H1 (cell line): ENCODE measurements around the gene EVA1B. TPM values are rescaled to one million over a fixed set of nuclear protein-coding genes. Genes with fewer than 3 reads are reported as not detected.
A peak's percentile ranks its signal among the peaks of the same experiment; 100 is the strongest.

Experiments used
- CTCF ChIA-PET: fragments of 300-600 bp; sonication (Branson Sonifier 250); formaldehyde crosslinking; loops from one replicate; lab custom pipeline; 2021; ENCODE audit not compliant: partially characterized antibody; lab: Charles Lee
- POLR2A ChIA-PET: fragments of 300-600 bp; sonication (Branson Sonifier 250); formaldehyde crosslinking; loops from one replicate; lab custom pipeline; 2021; ENCODE audit warnings: inconsistent platforms; ENCODE audit not compliant: partially characterized antibody; lab: Charles Lee
- DNase-seq, 2 experiments: peaks; one replicate each; pipeline versions ENCODE4 v3.0.0 to v3.0.0-alpha.2; 2010 to 2022; ENCODE audit warnings: low spot score in 2 of 2, low read depth in 1 of 2, mixed read lengths in 1 of 2
- FAIRE-seq: peaks from 2 replicates; lab custom pipeline; 2011; peaks lifted over from hg19 to GRCh38; lab: Jason Lieb, UNC
- H2AFZ ChIP-seq: 2 replicates; pipeline ENCODE4 v1.8.1; 2012; ENCODE audit warnings: low read length, inconsistent platforms
- H2AK5ac ChIP-seq: 2 replicates; pipeline ENCODE4 v1.6.1; 2013; ENCODE audit warnings: low read depth, low read length
- H2BK120ac ChIP-seq: replicated peaks from 2 replicates; pipeline ENCODE3; 2013; ENCODE audit warnings: low read depth, low read length, inconsistent platforms
- H2BK12ac ChIP-seq: 2 replicates; pipeline ENCODE4 v1.6.1; 2013; ENCODE audit warnings: low read depth, low read length
- H2BK15ac ChIP-seq: 2 replicates; pipeline ENCODE4 v1.6.1; 2013; ENCODE audit warnings: low read length
- H2BK20ac ChIP-seq: 2 replicates; pipeline ENCODE4 v1.6.1; 2013; ENCODE audit warnings: low read length
- H2BK5ac ChIP-seq: 2 replicates; pipeline ENCODE4 v1.6.1; 2013; ENCODE audit warnings: low read depth, low read length
- H3K14ac ChIP-seq: 2 replicates; pipeline ENCODE4 v1.6.1; 2013; ENCODE audit warnings: inconsistent platforms; ENCODE audit not compliant: insufficient read length
- H3K18ac ChIP-seq: 2 replicates; pipeline ENCODE4 v1.6.1; 2013; ENCODE audit warnings: low read length; ENCODE audit errors: extremely low read depth
- H3K23ac ChIP-seq: 2 replicates; pipeline ENCODE4 v1.6.1; 2013; ENCODE audit warnings: inconsistent platforms; ENCODE audit not compliant: insufficient read length
- H3K23me2 ChIP-seq: 2 replicates; pipeline ENCODE4 v1.6.1; 2013; ENCODE audit warnings: low read depth, low read length
- H3K27ac ChIP-seq: 2 replicates; pipeline ENCODE4 v1.6.1; 2011; ENCODE audit warnings: low read depth, low read length, inconsistent platforms
- H3K27me3 ChIP-seq, 4 experiments: replicated peaks in 1 of 4; 1 replicate in 1 of 4; 2 replicates in 3 of 4; pipeline versions ENCODE4 v1.6.1 to v1.8.1; 2011 to 2013; ENCODE audit warnings: low read length in 3 of 4, mild to moderate bottlenecking in 3 of 4, inconsistent platforms in 2 of 4, mixed read lengths in 2 of 4, moderate library complexity in 1 of 4; ENCODE audit not compliant: control insufficient read depth in 3 of 4, insufficient read depth in 3 of 4; ENCODE audit errors: extremely low read depth in 1 of 4
- H3K36me3 ChIP-seq, 4 experiments: 2 replicates each; pipeline versions ENCODE4 v1.6.1 to v1.8.1; 2011 to 2013; ENCODE audit warnings: mild to moderate bottlenecking in 4 of 4, low read length in 3 of 4, moderate library complexity in 2 of 4, control low read depth in 1 of 4, inconsistent platforms in 1 of 4; ENCODE audit not compliant: insufficient read depth in 4 of 4, control insufficient read depth in 2 of 4
- H3K4ac ChIP-seq: replicated peaks from 2 replicates; pipeline ENCODE3; 2013; ENCODE audit warnings: low read length, low read depth, mixed read lengths, inconsistent platforms; ENCODE audit not compliant: insufficient read length
- H3K4me1 ChIP-seq, 4 experiments: replicated peaks in 1 of 4; 1 replicate in 1 of 4; 2 replicates in 3 of 4; pipeline versions ENCODE4 v1.6.1 to v1.8.1; 2011 to 2013; ENCODE audit warnings: low read length in 3 of 4, inconsistent platforms in 2 of 4, mixed read lengths in 1 of 4; ENCODE audit not compliant: insufficient read depth in 4 of 4, control insufficient read depth in 3 of 4
- H3K4me2 ChIP-seq, 2 experiments: 2 replicates each; pipeline versions ENCODE4 v1.6.1 to v1.8.1; 2011 to 2013; ENCODE audit warnings: low read depth in 2 of 2, low read length in 2 of 2, control low read depth in 1 of 2, inconsistent platforms in 1 of 2, mild to moderate bottlenecking in 1 of 2; ENCODE audit not compliant: insufficient read depth in 1 of 2
- H3K4me3 ChIP-seq, 4 experiments: fragments of 200-600, 300-600 bp in 1 of 4; sonication (generic), shearing (Covaris generic), sonication (Bioruptor Twin) in 1 of 4; 2 replicates each; pipeline versions ENCODE4 v1.5.1 to v1.8.1; 2011 to 2016; ENCODE audit warnings: low read length in 4 of 4, low read depth in 3 of 4, control low read depth in 2 of 4, inconsistent platforms in 2 of 4, mild to moderate bottlenecking in 2 of 4, mixed read lengths in 1 of 4, moderate library complexity in 1 of 4; ENCODE audit not compliant: insufficient read depth in 2 of 4; ENCODE audit errors: extremely low read depth in 1 of 4
- H3K56ac ChIP-seq: replicated peaks from 2 replicates; pipeline ENCODE3; 2013; ENCODE audit warnings: low read depth, mild to moderate bottlenecking, mixed read lengths, low read length, inconsistent platforms; ENCODE audit not compliant: insufficient read length
- H3K79me1 ChIP-seq: 2 replicates; pipeline ENCODE4 v1.6.1; 2013; ENCODE audit warnings: low read depth, low read length, control low read depth
- H3K79me2 ChIP-seq, 2 experiments: 2 replicates each; pipeline versions ENCODE4 v1.6.1 to v1.8.1; 2012 to 2013; ENCODE audit warnings: low read length in 2 of 2, mild to moderate bottlenecking in 2 of 2, inconsistent platforms in 1 of 2; ENCODE audit not compliant: insufficient read depth in 2 of 2, control insufficient read depth in 1 of 2
- H3K9ac ChIP-seq, 4 experiments: replicated peaks in 1 of 4; 1 replicate in 1 of 4; 2 replicates in 3 of 4; pipeline versions ENCODE4 v1.6.1 to v1.8.1; 2011 to 2013; ENCODE audit warnings: low read depth in 3 of 4, low read length in 3 of 4, control low read depth in 2 of 4, mild to moderate bottlenecking in 2 of 4, moderate library complexity in 2 of 4, inconsistent platforms in 1 of 4; ENCODE audit errors: extremely low read depth in 1 of 4
- H3K9me3 ChIP-seq, 2 experiments: 2 replicates each; pipeline versions ENCODE4 v1.6.1 to v1.8.1; 2012 to 2013; ENCODE audit warnings: mild to moderate bottlenecking in 2 of 2, moderate library complexity in 2 of 2, control low read depth in 1 of 2, inconsistent platforms in 1 of 2, low read depth in 1 of 2, low read length in 1 of 2, mixed read lengths in 1 of 2; ENCODE audit not compliant: insufficient read depth in 2 of 2
- H4K20me1 ChIP-seq, 2 experiments: replicated peaks in 1 of 2; 2 replicates each; pipeline versions ENCODE3 to v1.8.1; 2011 to 2013; ENCODE audit warnings: inconsistent platforms in 2 of 2, low read length in 2 of 2, mild to moderate bottlenecking in 1 of 2; ENCODE audit not compliant: insufficient read depth in 2 of 2, control insufficient read depth in 1 of 2
- H4K5ac ChIP-seq: 2 replicates; pipeline ENCODE4 v1.6.1; 2013; ENCODE audit warnings: low read length, low read depth, mixed read lengths, inconsistent platforms; ENCODE audit not compliant: insufficient read length
- H4K8ac ChIP-seq: 2 replicates; pipeline ENCODE4 v1.8.0; 2013; ENCODE audit warnings: mild to moderate bottlenecking, moderate library complexity, low read length, inconsistent platforms; ENCODE audit not compliant: insufficient read depth; ENCODE audit errors: extremely low read depth
- H4K91ac ChIP-seq: replicated peaks from 2 replicates; pipeline ENCODE3; 2013; ENCODE audit warnings: low read length, mixed read lengths, inconsistent platforms; ENCODE audit not compliant: insufficient read length
- ATF3 ChIP-seq: IDR thresholded peaks from 2 replicates; pipeline ENCODE4 v1.6.1; 2011; ENCODE audit warnings: low read depth, mild to moderate bottlenecking, low read length; ENCODE audit not compliant: insufficient read depth
- WGBS, 2 experiments: shearing (Covaris generic) in 1 of 2; methylation state at CpG; one replicate each; pipeline versions ENCODE4 v1.1.6 to v1.1.7; 2013 to 2015; ENCODE audit warnings: low lambda C conversion rate in 2 of 2, mixed read lengths in 2 of 2, inconsistent platforms in 1 of 2, low coverage in 1 of 2, missing lambda C conversion rate in 1 of 2; ENCODE audit not compliant: insufficient replicate concordance in 2 of 2, insufficient coverage in 1 of 2, insufficient read length in 1 of 2; ENCODE audit errors: extremely low coverage in 1 of 2, missing lambda C conversion rate in 1 of 2; 5-methylcytosine and 5-hydroxymethylcytosine counted together
- polyA plus RNA-seq, 7 experiments: library from polyadenylated mRNA; depleted of rRNA in 3 of 7; stranded (reverse) in 5 of 7; unstranded in 2 of 7; fragments of >200 nt in 5 of 7; fragments of 200-250 nt in 2 of 7; gene quantifications; 1 replicate in 5 of 7; 2 replicates in 1 of 7; 4 replicates in 1 of 7; pipeline versions ENCODE4 v1.2.1 to v1.2.3, GENCODE V29; 2011 to 2013; ENCODE audit warnings: missing spikeins in 2 of 7, mixed read lengths in 2 of 7
- total RNA-seq: library from RNA; stranded (reverse); fragmentation: NEBNext Ultra II Directional; extraction: Animal tissue kit (Norgen Biotek cat#: 25700); gene quantifications from 2 replicates; pipeline ENCODE4 v1.2.1, GENCODE V29; 2021

The EVA1B gene
- total and polyA plus RNA-seq, 2 of the 8 experiments (the other 6 are each of a cell fraction or from before 2014, with no cell fraction given): 10.0 to 19.9 TPM

GRCh38 chr1:36320291-36320761 is 3.1 kb downstream of the EVA1B start:
- Histone ChIP-seq H4K20me1 (peaks cover 0 to 2% of the 10 kb centered on the region in 2 experiments), H3K27me3 (peaks cover 0 to 39% (median 20%) of the 10 kb centered on the region in 4 experiments; a peak in 5 of 7 replicates), H4K5ac (no peak overlapping the region), H3K4me1 (peaks cover 0 to 28% (median 16%) of the 10 kb centered on the region in 4 experiments; a peak in 6 of 7 replicates), H3K9me3 (no peaks in the 10 kb centered on the region), H2AK5ac (no peak overlapping the region), H2BK20ac (no peak overlapping the region; the same call in 1 of the 2 replicates), H2BK5ac (peak overlapping the region; percentile 87; the same call in 1 of the 2 replicates), H3K79me1 (no peaks in the 10 kb centered on the region), H4K8ac (peak overlapping the region; percentile 39; the same call in 1 of the 2 replicates), H3K23me2 (peaks cover 29% of the 10 kb centered on the region), H3K36me3 (no peaks in the 10 kb centered on the region; a peak in 1 of 8 replicates), H2BK15ac (peak overlapping the region; percentile 88; the same call in 1 of the 2 replicates), H2AFZ (no peak overlapping the region), H2BK120ac (no peak overlapping the region), H3K14ac (no peak overlapping the region), H3K4me3 (peak overlapping the region; percentile 49 to 67 (median 54)), H3K79me2 (no peaks in the 10 kb centered on the region), H4K91ac (peak overlapping the region; percentile 86), H3K23ac (no peak overlapping the region), H3K56ac (no peak overlapping the region), H3K4me2 (peak overlapping the region; percentile 79 to 88), H3K27ac (no peak overlapping the region), H3K18ac (peak overlapping the region; percentile 38), H3K4ac (no peak overlapping the region), H3K9ac (peak overlapping the region in 2 of 4 experiments; percentile 46 to 48; a peak in 5 of 7 replicates), H2BK12ac (peak overlapping the region; percentile 92; the same call in 1 of the 2 replicates)
- DNase-seq (peak in 1 of 2 experiments; percentile 51), FAIRE-seq (no peak)
- 19% methylated on average over 16 of the region's 16 CpGs; no CpG with 5 or more reads in 1 of the 2 experiments for WGBS, 2 experiments
- ChIA-PET CTCF (interaction anchor here (1.1 to 1.6 kb wide), 4 partner anchors 11 to 49 kb away, joined by 3 to 7 read pairs (median 4); no protein-coding TSS in a partner anchor), POLR2A (interaction anchor here (0.8 to 9.3 kb wide), 12 partner anchors 11 to 171 kb away, joined by 3 to 130 read pairs (median 10); partner anchors contain the start of genes LSM10, SH3D21, STK40 and THRAP3)
- no peak for TF ChIP-seq ATF3
